Measurements from ENCODE around the gene DSTYK.

DNA sequence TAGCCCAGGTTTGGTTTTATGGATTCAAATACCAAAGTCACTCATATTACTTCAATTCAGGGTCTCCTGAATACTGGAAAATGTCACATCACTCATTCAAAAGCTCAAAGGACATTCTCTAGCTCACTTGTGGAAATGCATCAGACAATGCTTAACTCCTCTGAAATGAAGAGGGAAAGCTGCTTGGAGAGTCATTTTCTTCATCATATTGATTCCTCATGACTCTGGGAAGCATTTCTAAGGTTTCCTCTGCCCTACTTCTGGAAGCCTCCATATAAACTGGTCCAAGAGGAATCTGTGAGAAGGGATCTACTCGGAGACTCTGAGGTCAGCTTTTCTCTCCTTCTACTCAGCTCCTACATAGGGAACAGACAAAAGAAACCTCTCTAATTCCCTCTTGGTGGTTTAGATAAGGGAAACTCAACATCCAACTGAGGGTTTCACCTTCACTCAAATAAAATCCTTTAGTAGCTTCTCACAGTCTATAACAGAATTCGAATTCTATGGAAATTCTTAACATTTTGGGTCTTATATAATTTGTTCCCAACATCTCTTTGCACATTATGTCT is 53.4 kb downstream of the DSTYK start:
- TF ChIP-seq, protein P1, sequence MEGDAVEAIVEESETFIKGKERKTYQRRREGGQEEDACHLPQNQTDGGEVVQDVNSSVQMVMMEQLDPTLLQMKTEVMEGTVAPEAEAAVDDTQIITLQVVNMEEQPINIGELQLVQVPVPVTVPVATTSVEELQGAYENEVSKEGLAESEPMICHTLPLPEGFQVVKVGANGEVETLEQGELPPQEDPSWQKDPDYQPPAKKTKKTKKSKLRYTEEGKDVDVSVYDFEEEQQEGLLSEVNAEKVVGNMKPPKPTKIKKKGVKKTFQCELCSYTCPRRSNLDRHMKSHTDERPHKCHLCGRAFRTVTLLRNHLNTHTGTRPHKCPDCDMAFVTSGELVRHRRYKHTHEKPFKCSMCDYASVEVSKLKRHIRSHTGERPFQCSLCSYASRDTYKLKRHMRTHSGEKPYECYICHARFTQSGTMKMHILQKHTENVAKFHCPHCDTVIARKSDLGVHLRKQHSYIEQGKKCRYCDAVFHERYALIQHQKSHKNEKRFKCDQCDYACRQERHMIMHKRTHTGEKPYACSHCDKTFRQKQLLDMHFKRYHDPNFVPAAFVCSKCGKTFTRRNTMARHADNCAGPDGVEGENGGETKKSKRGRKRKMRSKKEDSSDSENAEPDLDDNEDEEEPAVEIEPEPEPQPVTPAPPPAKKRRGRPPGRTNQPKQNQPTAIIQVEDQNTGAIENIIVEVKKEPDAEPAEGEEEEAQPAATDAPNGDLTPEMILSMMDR (IDR thresholded peaks at IDR 0.05), result no peak
- no peak for TF ChIP-seq POLR2A (IDR thresholded peaks at IDR 0.05)
